ENCODE data around the gene ELMO1.

- TF ChIP-seq NFRKB (IDR thresholded peaks at IDR 0.05) (no peak), SP1 (IDR thresholded peaks at IDR 0.05) (no peak), SUZ12 (IDR thresholded peaks at IDR 0.05) (no peak), PKNOX1 (IDR thresholded peaks at IDR 0.05) (no peak), ARNT (IDR thresholded peaks at IDR 0.05) (no peak), HDGF (IDR thresholded peaks at IDR 0.05; ENCODE audit: borderline replicate concordance) (no peak), ELF4 (IDR thresholded peaks at IDR 0.05) (no peak), ZNF384 (IDR thresholded peaks at IDR 0.05) (no peak), LEF1 (IDR thresholded peaks at IDR 0.05; ENCODE audit: borderline replicate concordance) (no peak)
Observed at GRCh38 chr7:37006764-37007163, 441.9 kb downstream of the ELMO1 start.
